HG02981 (cell line): Measurements from ENCODE around the gene ZBTB21.

ENCODE experiments used
- ATAC-seq: cut with Tn5 transposase; IDR thresholded peaks from one replicate; pipeline ENCODE4 v1.9.1; 2021; ENCODE audit warnings: mild to moderate bottlenecking, moderate library complexity; ENCODE audit not compliant: unreplicated experiment

The ZBTB21 gene

GRCh38 chr21:42009831-42010506 is at the start of gene ZBTB21:
TSS of gene ZBTB21 (minus strand) at chr21:42010360. CDS start at chr21:41994095, 16,265 bp downstream.
- peak; percentile 71 for ATAC-seq

- no peak for ATAC-seq
Measured at GRCh38 chr21:42059721-42060120, 49.6 kb upstream of the ZBTB21 start.

- no peak for ATAC-seq
Measured at GRCh38 chr21:42059141-42059540, 49.0 kb upstream of the ZBTB21 start.

GRCh38 chr21:42058631-42059111 is 48.5 kb upstream of the ZBTB21 start:
- no peak for ATAC-seq

GRCh38 chr21:42057851-42058437 is 47.8 kb upstream of the ZBTB21 start:
- ATAC-seq = no peak

- ATAC-seq = no peak
Measured at GRCh38 chr21:42056996-42057689, 47.0 kb upstream of the ZBTB21 start.

- ATAC-seq = no peak
Measured at GRCh38 chr21:42056468-42056867, 46.3 kb upstream of the ZBTB21 start.

GRCh38 chr21:42055425-42055824 is 45.3 kb upstream of the ZBTB21 start:
- ATAC-seq = no peak

GRCh38 chr21:42051788-42052187 is 41.6 kb upstream of the ZBTB21 start:
- ATAC-seq = no peak

GRCh38 chr21:42049578-42050430 is 39.6 kb upstream of the ZBTB21 start:
- ATAC-seq = no peak

- ATAC-seq = no peak
Measured at GRCh38 chr21:42048870-42049577, 38.9 kb upstream of the ZBTB21 start.

- no peak for ATAC-seq
Measured at GRCh38 chr21:42047821-42048613, 37.9 kb upstream of the ZBTB21 start.

GRCh38 chr21:42044871-42045495 is 34.8 kb upstream of the ZBTB21 start:
- no peak for ATAC-seq

GRCh38 chr21:42043961-42044360 is 33.8 kb upstream of the ZBTB21 start:
- no peak for ATAC-seq

- no peak for ATAC-seq
Measured at GRCh38 chr21:42043201-42043895, 33.2 kb upstream of the ZBTB21 start.

GRCh38 chr21:42042651-42043050 is 32.5 kb upstream of the ZBTB21 start:
- ATAC-seq = no peak

- no peak for ATAC-seq
Measured at GRCh38 chr21:42041711-42042110, 31.6 kb upstream of the ZBTB21 start.

- no peak for ATAC-seq
Measured at GRCh38 chr21:42041246-42041645, 31.1 kb upstream of the ZBTB21 start.
